Measurements from ENCODE around the gene KIF5C. TPM values are rescaled to one million over a fixed set of nuclear protein-coding genes. Genes with fewer than 3 reads are reported as not detected.
"Not testable (repeated sequence)": the region's sequence is repeated elsewhere in the genome, so short reads cannot be mapped to it uniquely, and the experiment has no call there.

The KIF5C gene
- total and polyA plus RNA-seq, 4 experiments from 2014 or later, result 3.0 to 21.3 (median 13.2) TPM

GRCh38 chr2:148974095-148974494 lies 99.1 kb downstream of the KIF5C start:
- peaks cover 22 to 24% of the 10 kb centered on the region in 2 donors for H3K36me3 Mint-ChIP-seq
- H3K4me1 Mint-ChIP-seq, result peaks cover 7 to 9% (median 8%) of the 10 kb centered on the region in 4 donors
- CTCF ChIA-PET (ENCODE audit: partially characterized antibody), result interaction anchor here (1.3 kb wide), 1 partner anchor 43 kb away, joined by 3 read pairs; no protein-coding TSS in a partner anchor
- H3K27me3 ChIP-seq (ENCODE audit: insufficient read depth, low read length), result no peaks in the 10 kb centered on the region
- no peaks in the 10 kb centered on the region for H3K4me1 ChIP-seq (ENCODE audit: insufficient read depth, low read length)
- H3K4me3 ChIP-seq (ENCODE audit: low read length in 2 of 2), result no peak overlapping the region
- no peak overlapping the region for H3K27ac ChIP-seq (ENCODE audit: low read depth, low read length)
- POLR2A ChIA-PET (ENCODE audit: partially characterized antibody), result no interaction called here
- intact Hi-C loops (cut with micrococcal nuclease), result no loop called here
- H3K27ac Mint-ChIP-seq, result no peak overlapping the region
- H3K9me3 Mint-ChIP-seq, result no peaks in the 10 kb centered on the region
- H3K9me3 ChIP-seq (ENCODE audit: control insufficient read depth in 1 of 2, low read length in 2 of 2), result no peaks in the 10 kb centered on the region
- no peak overlapping the region for H3K4me3 Mint-ChIP-seq
- DNase-seq, result no peak
- no peaks in the 10 kb centered on the region for H3K27me3 Mint-ChIP-seq
- H3K36me3 ChIP-seq (ENCODE audit: insufficient read depth, low read length), result no peaks in the 10 kb centered on the region

DNA sequence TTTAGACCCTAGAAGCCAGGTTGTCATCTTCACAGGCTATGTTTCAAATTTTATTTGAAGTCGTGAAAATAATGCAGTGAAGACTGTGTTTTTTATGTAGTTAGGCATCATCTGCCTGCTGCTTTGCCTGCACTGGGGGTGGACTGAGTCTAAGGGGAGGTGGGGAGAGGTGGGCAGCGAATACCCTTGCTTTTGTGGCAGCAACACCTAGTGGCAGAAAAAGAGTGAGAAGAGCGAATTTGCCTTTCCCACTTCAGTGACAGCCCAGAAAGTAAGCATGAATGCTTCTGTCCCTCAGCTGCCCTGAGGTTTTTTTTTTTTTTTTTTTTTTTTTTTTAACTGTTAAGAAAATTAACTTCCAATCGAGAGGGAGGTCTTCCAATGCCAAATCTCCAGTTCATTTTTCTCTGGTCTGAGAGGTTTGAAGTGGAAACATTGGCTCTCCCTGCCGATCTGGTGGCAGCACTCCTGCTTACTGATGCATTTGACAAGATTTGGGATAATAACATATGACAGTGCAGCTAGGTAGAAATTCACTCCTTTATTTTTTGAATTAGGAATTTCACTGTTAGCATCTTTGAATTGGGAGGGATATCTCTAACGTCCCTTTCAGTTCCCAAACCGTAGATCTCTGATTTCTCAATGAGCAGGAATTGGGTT lies 103.1 kb downstream of the KIF5C start:
- no peak for DNase-seq
- no peaks in the 10 kb centered on the region for H3K27me3 ChIP-seq (ENCODE audit: insufficient read depth, low read length)
- H3K4me3 Mint-ChIP-seq, result no peak overlapping the region
- intact Hi-C loops (cut with micrococcal nuclease), result no loop called here
- POLR2A ChIA-PET (ENCODE audit: partially characterized antibody), result no interaction called here
- CTCF ChIA-PET (ENCODE audit: partially characterized antibody), result interaction anchor here (1.2 kb wide), 1 partner anchor 39 kb away, joined by 3 read pairs; no protein-coding TSS in a partner anchor
- H3K4me3 ChIP-seq (ENCODE audit: low read length in 2 of 2), result no peak overlapping the region
- H3K4me1 Mint-ChIP-seq, result no peaks in the 10 kb centered on the region
- H3K36me3 ChIP-seq (ENCODE audit: insufficient read depth, low read length), result no peaks in the 10 kb centered on the region
- H3K4me1 ChIP-seq (ENCODE audit: insufficient read depth, low read length), result no peaks in the 10 kb centered on the region
- H3K27me3 Mint-ChIP-seq, result no peaks in the 10 kb centered on the region
- H3K27ac Mint-ChIP-seq, result no peak overlapping the region
- no peak overlapping the region for H3K27ac ChIP-seq (ENCODE audit: low read depth, low read length)
- H3K9me3 ChIP-seq (ENCODE audit: control insufficient read depth in 1 of 2, low read length in 2 of 2), result no peaks in the 10 kb centered on the region
- no peaks in the 10 kb centered on the region for H3K9me3 Mint-ChIP-seq
- H3K36me3 Mint-ChIP-seq, result peaks cover 46% of the 10 kb centered on the region in 2 donors

- no peaks in the 10 kb centered on the region for H3K27me3 ChIP-seq (ENCODE audit: insufficient read depth, low read length)
- H3K27me3 Mint-ChIP-seq, result no peaks in the 10 kb centered on the region
- no peaks in the 10 kb centered on the region for H3K9me3 Mint-ChIP-seq
- intact Hi-C loops (cut with micrococcal nuclease), result no loop called here
- H3K9me3 ChIP-seq (ENCODE audit: control insufficient read depth in 1 of 2, low read length in 2 of 2), result no peaks in the 10 kb centered on the region
- H3K36me3 ChIP-seq (ENCODE audit: insufficient read depth, low read length), result no peaks in the 10 kb centered on the region
- no peak overlapping the region for H3K4me3 Mint-ChIP-seq
- H3K36me3 Mint-ChIP-seq, result peaks cover 46% of the 10 kb centered on the region in 2 donors
- no peak overlapping the region for H3K27ac ChIP-seq (ENCODE audit: low read depth, low read length)
- H3K4me1 ChIP-seq (ENCODE audit: insufficient read depth, low read length), result no peaks in the 10 kb centered on the region
- ChIA-PET CTCF (ENCODE audit: partially characterized antibody) (interaction anchor here (1.2 kb wide), 1 partner anchor 39 kb away, joined by 3 read pairs; no protein-coding TSS in a partner anchor), POLR2A (ENCODE audit: partially characterized antibody) (no interaction called here)
- DNase-seq, result no peak
- H3K4me1 Mint-ChIP-seq, result no peaks in the 10 kb centered on the region
- H3K4me3 ChIP-seq (ENCODE audit: low read length in 2 of 2), result no peak overlapping the region
- peak overlapping the region in 1 of 7 donors; percentile 64 for H3K27ac Mint-ChIP-seq
These were observed 103.7 kb downstream of the KIF5C start for GRCh38 chr2:148978706-148979105.

DNA sequence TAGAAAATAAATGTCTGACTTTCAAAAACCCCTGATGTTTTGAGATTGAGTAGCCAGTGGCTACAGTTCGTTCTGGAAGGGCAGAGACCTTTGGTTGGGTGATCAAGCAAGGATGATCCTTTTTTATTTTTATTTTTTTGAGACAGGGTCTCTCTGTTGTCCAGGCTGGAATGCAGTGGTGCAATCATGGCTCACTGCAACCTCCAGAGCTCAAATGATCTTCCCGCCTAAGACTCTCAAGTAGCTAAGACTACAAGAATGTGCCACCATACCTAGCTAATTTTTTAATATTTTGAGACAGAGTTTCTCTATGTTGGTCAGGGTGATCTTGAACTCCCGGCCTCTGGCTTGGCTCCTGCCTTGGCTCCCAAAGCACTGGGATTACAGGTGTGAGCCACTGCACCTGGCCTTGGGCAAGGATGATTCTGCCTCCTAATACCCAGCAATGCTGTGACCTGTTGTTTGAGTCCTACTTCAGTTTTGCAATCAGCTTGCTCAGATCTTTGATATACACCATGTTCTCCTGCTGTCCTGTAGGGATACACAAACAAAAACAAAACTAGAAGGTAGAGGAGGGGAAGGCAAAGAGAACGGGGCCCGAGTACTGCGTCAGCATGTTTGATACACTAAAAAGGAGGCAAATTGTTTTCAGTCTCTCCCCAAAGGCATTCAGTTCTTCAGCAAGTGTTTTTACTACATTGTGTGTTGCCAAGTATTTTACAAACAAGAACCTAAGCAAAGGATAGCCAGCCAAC lies 104.3 kb downstream of the KIF5C start:
- Histone ChIP-seq H3K36me3 (ENCODE audit: insufficient read depth, low read length) (no peaks in the 10 kb centered on the region), H3K9me3 (ENCODE audit: control insufficient read depth in 1 of 2, low read length in 2 of 2) (no peaks in the 10 kb centered on the region), H3K27ac (ENCODE audit: low read depth, low read length) (no peak overlapping the region), H3K4me1 (ENCODE audit: insufficient read depth, low read length) (no peaks in the 10 kb centered on the region), H3K27me3 (ENCODE audit: insufficient read depth, low read length) (no peaks in the 10 kb centered on the region), H3K4me3 (ENCODE audit: low read length in 2 of 2) (no peak overlapping the region)
- peak overlapping the region in 1 of 7 donors; percentile 31 for H3K27ac Mint-ChIP-seq
- POLR2A ChIA-PET (ENCODE audit: partially characterized antibody), result no interaction called here
- DNase-seq, result no peak
- no peaks in the 10 kb centered on the region for H3K4me1 Mint-ChIP-seq
- no peaks in the 10 kb centered on the region for H3K27me3 Mint-ChIP-seq
- no peaks in the 10 kb centered on the region for H3K9me3 Mint-ChIP-seq
- H3K36me3 Mint-ChIP-seq, result peaks cover 46 to 49% of the 10 kb centered on the region in 2 donors
- intact Hi-C loops (cut with micrococcal nuclease), result no loop called here
- H3K4me3 Mint-ChIP-seq, result no peak overlapping the region
- CTCF ChIA-PET (ENCODE audit: partially characterized antibody), result interaction anchor here (1.2 kb wide), 1 partner anchor 38 kb away, joined by 3 read pairs; no protein-coding TSS in a partner anchor

- intact Hi-C loops (cut with micrococcal nuclease), result no loop called here
These were observed 104.9 kb downstream of the KIF5C start for GRCh38 chr2:148979919-148980277.

DNA sequence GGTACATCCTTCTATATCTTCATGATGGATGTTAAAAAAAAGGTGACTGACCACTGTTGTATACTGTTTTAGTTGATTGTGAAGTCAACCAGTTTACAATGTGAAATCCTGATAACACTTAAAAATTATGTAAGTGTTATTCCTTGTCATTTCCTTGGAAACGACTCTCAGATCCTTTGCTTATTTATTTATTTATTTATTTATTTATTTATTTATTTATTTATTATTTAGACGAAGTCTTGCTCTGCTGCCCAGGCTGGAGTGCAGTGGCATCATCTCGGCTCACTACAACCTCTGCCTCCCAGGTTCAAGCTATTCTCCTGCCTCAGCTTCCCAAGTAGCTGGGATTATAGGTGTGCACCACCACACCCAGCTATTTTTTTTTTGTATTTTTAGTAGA lies 105.5 kb downstream of the KIF5C start:
- H3K9me3 Mint-ChIP-seq; intact Hi-C loops (cut with micrococcal nuclease); H3K4me3 ChIP-seq (ENCODE audit: low read length in 2 of 2); DNase-seq; H3K4me3 Mint-ChIP-seq; POLR2A ChIA-PET (ENCODE audit: partially characterized antibody); H3K27me3 Mint-ChIP-seq; H3K27ac ChIP-seq (ENCODE audit: low read depth, low read length); H3K27me3 ChIP-seq (ENCODE audit: insufficient read depth, low read length); H3K4me1 ChIP-seq (ENCODE audit: insufficient read depth, low read length); H3K27ac Mint-ChIP-seq; H3K36me3 ChIP-seq (ENCODE audit: insufficient read depth, low read length); H3K9me3 ChIP-seq (ENCODE audit: control insufficient read depth in 1 of 2, low read length in 2 of 2); H3K4me1 Mint-ChIP-seq: not testable (repeated sequence)
- CTCF ChIA-PET (ENCODE audit: partially characterized antibody), result interaction anchor here (1.2 kb wide), 1 partner anchor 17 kb away, joined by 3 read pairs; no protein-coding TSS in a partner anchor
- H3K36me3 Mint-ChIP-seq, result peaks cover 50 to 51% of the 10 kb centered on the region in 2 donors

More at GRCh38 chr2:148979919-148980277, 104.9 kb downstream of the KIF5C start:
- Histone ChIP-seq H3K4me1 (ENCODE audit: insufficient read depth, low read length) (no peaks in the 10 kb centered on the region), H3K27me3 (ENCODE audit: insufficient read depth, low read length) (no peaks in the 10 kb centered on the region), H3K9me3 (ENCODE audit: control insufficient read depth in 1 of 2, low read length in 2 of 2) (no peaks in the 10 kb centered on the region), H3K27ac (ENCODE audit: low read depth, low read length) (no peak overlapping the region), H3K4me3 (ENCODE audit: low read length in 2 of 2) (no peak overlapping the region), H3K36me3 (ENCODE audit: insufficient read depth, low read length) (no peaks in the 10 kb centered on the region)
- DNase-seq, result no peak
- Mint-ChIP-seq H3K27ac (peak overlapping the region in 2 of 7 donors; percentile 61 to 80), H3K36me3 (peaks cover 44 to 47% of the 10 kb centered on the region in 2 donors), H3K4me1 (no peaks in the 10 kb centered on the region), H3K27me3 (no peaks in the 10 kb centered on the region), H3K9me3 (no peaks in the 10 kb centered on the region), H3K4me3 (no peak overlapping the region)
- ChIA-PET POLR2A (ENCODE audit: partially characterized antibody) (no interaction called here), CTCF (ENCODE audit: partially characterized antibody) (no interaction called here)

DNA sequence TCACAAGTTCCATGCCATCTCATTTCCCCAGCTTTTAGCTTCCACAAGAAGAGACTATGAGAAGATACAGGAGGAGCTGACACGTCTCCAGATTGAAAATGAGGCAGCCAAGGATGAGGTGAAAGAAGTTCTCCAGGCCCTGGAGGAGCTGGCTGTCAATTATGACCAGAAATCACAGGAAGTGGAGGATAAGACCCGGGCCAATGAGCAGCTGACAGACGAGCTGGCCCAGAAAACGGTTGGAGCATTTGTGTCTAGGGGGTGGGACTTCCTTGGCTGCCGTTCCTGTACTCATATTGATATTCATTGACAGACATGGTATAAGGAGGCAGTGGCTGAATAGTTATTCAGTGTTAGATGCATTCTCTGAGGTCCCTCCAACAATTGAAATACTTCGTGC lies 106.3 kb downstream of the KIF5C start:
- DNase-seq, result no peak
- Histone ChIP-seq H3K36me3 (ENCODE audit: insufficient read depth, low read length) (no peaks in the 10 kb centered on the region), H3K27ac (ENCODE audit: low read depth, low read length) (no peak overlapping the region), H3K27me3 (ENCODE audit: insufficient read depth, low read length) (no peaks in the 10 kb centered on the region), H3K4me3 (ENCODE audit: low read length in 2 of 2) (no peak overlapping the region), H3K4me1 (ENCODE audit: insufficient read depth, low read length) (no peaks in the 10 kb centered on the region), H3K9me3 (ENCODE audit: control insufficient read depth in 1 of 2, low read length in 2 of 2) (no peaks in the 10 kb centered on the region)
- H3K4me1 Mint-ChIP-seq, result no peaks in the 10 kb centered on the region
- intact Hi-C loops (cut with micrococcal nuclease), result no loop called here
- H3K9me3 Mint-ChIP-seq, result no peaks in the 10 kb centered on the region
- no peak overlapping the region for H3K4me3 Mint-ChIP-seq
- ChIA-PET POLR2A (ENCODE audit: partially characterized antibody) (no interaction called here), CTCF (ENCODE audit: partially characterized antibody) (interaction anchor here (1.2 kb wide), 1 partner anchor 18 kb away, joined by 3 read pairs; no protein-coding TSS in a partner anchor)
- peaks cover 51 to 53% of the 10 kb centered on the region in 2 donors for H3K36me3 Mint-ChIP-seq
- no peaks in the 10 kb centered on the region for H3K27me3 Mint-ChIP-seq
- H3K27ac Mint-ChIP-seq, result no peak overlapping the region
